ENCODE measurements around the gene SLC22A3.

GRCh38 chr6:160316261-160316660, 31.9 kb upstream of the SLC22A3 start:
- TF ChIP-seq POLR2AphosphoS5 (IDR thresholded peaks at IDR 0.05; ENCODE audit: low read depth, low read length) = no peak
- TF ChIP-seq SPI1 (IDR thresholded peaks at IDR 0.05; ENCODE audit: low read depth, low read length) = no peak
- no peak for TF ChIP-seq POLR2A (IDR thresholded peaks at IDR 0.05; ENCODE audit: low read depth, low read length)

Measured in GM12891 (cell line).